HepG2 (cell line): ENCODE data around the gene PPP2R2B. TPM values are rescaled to one million over a fixed set of nuclear protein-coding genes. Genes with fewer than 3 reads are reported as not detected.

ENCODE experiments used
- ATAC-seq: fragments of 200-7000 bp; cut with Tn5 transposase; 3 replicates; pipeline ENCODE4 v1.9.1; 2020; ENCODE audit warnings: mild to moderate bottlenecking, moderate library complexity
- BruUV-seq: library from RNA; stranded (reverse); fragments of 400-500 nt; replicated peaks from 2 replicates; lab custom pipeline; 2021; lab: Mats Ljungman, UMichigan
- CTCF ChIA-PET: fragments of 300-600 bp; formaldehyde crosslinking; extraction: SDS; loops from one replicate; lab custom pipeline; 2021; ENCODE audit warnings: low total read pairs, inconsistent platforms, low intra/inter-chr PET ratio; lab: Yijun Ruan, JAX
- POLR2A ChIA-PET: fragments of 350-600 bp; sonication (Branson Sonifier 250); formaldehyde crosslinking; loops from one replicate; lab custom pipeline; 2020; ENCODE audit warnings: antibody characterized with exemption, inconsistent platforms; lab: Yijun Ruan, JAX
- DNase-seq: peaks from one replicate; pipeline ENCODE4 v3.0.0-alpha.2; 2015; ENCODE audit warnings: low spot score
- FAIRE-seq: peaks from 3 replicates; lab custom pipeline; 2011; peaks lifted over from hg19 to GRCh38; lab: Jason Lieb, UNC
- H2AFZ ChIP-seq: one replicate; pipeline ENCODE4 v1.6.1; 2011; ENCODE audit warnings: low read length, inconsistent platforms
- H3K27ac ChIP-seq: fragments of 300-600 bp; 3 replicates; pipeline ENCODE4 v1.8.0; 2011; ENCODE audit warnings: mixed run types, mild to moderate bottlenecking, mixed read lengths, low read length, inconsistent platforms; ENCODE audit not compliant: insufficient read depth; ENCODE audit errors: extremely low read length
- H3K27me3 ChIP-seq, 2 experiments: fragments of 200-600 bp in 1 of 2; 2 replicates in 1 of 2; 3 replicates in 1 of 2; pipeline versions ENCODE4 v1.6.0 to v1.8.0; 2011; ENCODE audit warnings: low read length in 2 of 2, mild to moderate bottlenecking in 2 of 2, moderate library complexity in 2 of 2, inconsistent platforms in 1 of 2; ENCODE audit not compliant: insufficient read depth in 2 of 2, control insufficient read depth in 1 of 2
- H3K36me3 ChIP-seq, 2 experiments: fragments of 200-600 bp in 1 of 2; replicated peaks in 1 of 2; 2 replicates in 1 of 2; 3 replicates in 1 of 2; pipeline versions ENCODE4 v1.5.1 to v1.8.0; 2011; ENCODE audit warnings: low read length in 2 of 2, inconsistent platforms in 1 of 2; ENCODE audit not compliant: insufficient read depth in 2 of 2, control insufficient read depth in 1 of 2
- H3K4me1 ChIP-seq: 2 replicates; pipeline ENCODE4 v1.5.1; 2012; ENCODE audit warnings: low read length, inconsistent platforms; ENCODE audit not compliant: insufficient read depth
- H3K4me2 ChIP-seq: 2 replicates; pipeline ENCODE4 v1.6.0; 2011; ENCODE audit warnings: low read depth, low read length, inconsistent platforms
- H3K4me3 ChIP-seq, 3 experiments: fragments of 200-600 bp in 1 of 3; sonication (generic), shearing (Covaris generic) in 1 of 3; replicated peaks in 1 of 3; 2 replicates each; pipeline ENCODE4 v1.5.1; 2011 to 2016; ENCODE audit warnings: low read length in 3 of 3, inconsistent platforms in 2 of 3, low read depth in 2 of 3, mild to moderate bottlenecking in 2 of 3, control low read depth in 1 of 3, mixed read lengths in 1 of 3; ENCODE audit not compliant: insufficient read depth in 1 of 3
- H3K79me2 ChIP-seq: one replicate; pipeline ENCODE4 v1.6.1; 2011; ENCODE audit warnings: low read length, inconsistent platforms; ENCODE audit not compliant: insufficient read depth
- H3K9ac ChIP-seq: 2 replicates; pipeline ENCODE4 v1.6.0; 2011; ENCODE audit warnings: mild to moderate bottlenecking, low read depth, low read length, inconsistent platforms; ENCODE audit not compliant: insufficient read depth
- H3K9me3 ChIP-seq: 2 replicates; pipeline ENCODE4 v1.5.1; 2012; ENCODE audit warnings: mild to moderate bottlenecking, low read length
- H4K20me1 ChIP-seq: 2 replicates; pipeline ENCODE4 v1.6.0; 2011; ENCODE audit warnings: inconsistent platforms, mild to moderate bottlenecking, low read length, moderate library complexity; ENCODE audit not compliant: insufficient read depth
- ARID3A ChIP-seq: IDR thresholded peaks from 2 replicates; pipeline ENCODE4 v1.6.1; 2012; ENCODE audit warnings: low read depth, low read length, improper control_type of control experiment
- ATF4 ChIP-seq, 2 experiments: fragments of 450-650 bp in 1 of 2; sonication (generic) in 1 of 2; formaldehyde crosslinking; IDR thresholded peaks; 2 replicates each; pipeline versions ENCODE4 v1.5.0 to v1.8.0; 2020 to 2022; ENCODE audit warnings: mild to moderate bottlenecking in 1 of 2, missing genetic modification reagents in 1 of 2
- ATF7 ChIP-seq, 2 experiments: fragments of 450-650 bp in 1 of 2; sonication (generic) in 1 of 2; formaldehyde crosslinking in 1 of 2; IDR thresholded peaks; 2 replicates each; pipeline versions ENCODE4 v1.4.0 to v1.6.1; 2016 to 2020; ENCODE audit warnings: antibody characterized with exemption in 1 of 2, mild to moderate bottlenecking in 1 of 2, missing genetic modification reagents in 1 of 2
- GATAD2A ChIP-seq: IDR thresholded peaks from 2 replicates; pipeline ENCODE4 v1.6.1; 2016
- HHEX ChIP-seq: IDR thresholded peaks from 2 replicates; pipeline ENCODE4 v1.6.1; 2016; ENCODE audit warnings: control low read depth
- JUND ChIP-seq: sonication (generic); formaldehyde crosslinking; IDR thresholded peaks from 2 replicates; pipeline ENCODE4 v1.8.0; 2022; ENCODE audit warnings: mild to moderate bottlenecking, missing genetic modification reagents
- KLF9 ChIP-seq: IDR thresholded peaks from 2 replicates; pipeline ENCODE4 v1.6.1; 2016; ENCODE audit warnings: low read depth
- KMT2B ChIP-seq: IDR thresholded peaks from 2 replicates; pipeline ENCODE4 v1.6.1; 2016; ENCODE audit warnings: missing genetic modification reagents, missing compliant biosample characterization
- NFIC ChIP-seq: IDR thresholded peaks from 2 replicates; pipeline ENCODE4 v1.6.1; 2012; ENCODE audit warnings: mild to moderate bottlenecking, low read length, inconsistent platforms
- RBAK ChIP-seq: sonication (generic); formaldehyde crosslinking; IDR thresholded peaks from 2 replicates; pipeline ENCODE4 v1.5.1; 2020; ENCODE audit warnings: mild to moderate bottlenecking, missing genetic modification reagents
- SRY ChIP-seq: sonication (generic); formaldehyde crosslinking; IDR thresholded peaks from 2 replicates; pipeline ENCODE4 v1.8.0; 2022; ENCODE audit warnings: mild to moderate bottlenecking, missing genetic modification reagents
- ZBTB42 ChIP-seq: sonication (generic); formaldehyde crosslinking; IDR thresholded peaks from 2 replicates; pipeline ENCODE4 v1.5.0; 2020; ENCODE audit warnings: mild to moderate bottlenecking, missing genetic modification reagents
- ZNF280D ChIP-seq: sonication (generic); formaldehyde crosslinking; IDR thresholded peaks from 2 replicates; pipeline ENCODE4 v1.5.1; 2020; ENCODE audit warnings: mild to moderate bottlenecking, missing genetic modification reagents
- ZNF543 ChIP-seq: sonication (generic); formaldehyde crosslinking; IDR thresholded peaks from 2 replicates; pipeline ENCODE4 v1.4.0; 2020; ENCODE audit warnings: mild to moderate bottlenecking, missing genetic modification reagents
- ZNF569 ChIP-seq: sonication (generic); formaldehyde crosslinking; IDR thresholded peaks from 2 replicates; pipeline ENCODE4 v1.5.0; 2020; ENCODE audit warnings: mild to moderate bottlenecking, missing genetic modification reagents, moderate library complexity, borderline replicate concordance
- ZNF790 ChIP-seq: sonication (generic); formaldehyde crosslinking; IDR thresholded peaks from 2 replicates; pipeline ENCODE4 v1.8.0; 2022; ENCODE audit warnings: missing genetic modification reagents, mild to moderate bottlenecking, borderline replicate concordance
- WGBS: methylation state at CpG from one replicate; pipeline ENCODE4 v1.1.6; 2017; ENCODE audit warnings: low lambda C conversion rate; 5-methylcytosine and 5-hydroxymethylcytosine counted together
- in situ Hi-C: cut with HindIII; loops from 2 replicates; pipeline ENCODE4 v1.10.0; 2017; ENCODE audit warnings: low pct_unique_long_range_greater_than_20kb; ENCODE audit not compliant: extremely low pct_ligation_motif_present
- intact Hi-C: fragments of 100-400 bp; cut with micrococcal nuclease; formaldehyde crosslinking; loops from one replicate; pipeline ENCODE4 v1.10.0; 2022; ENCODE audit not compliant: unreplicated experiment
- polyA plus RNA-seq, 8 experiments: library from polyadenylated mRNA; depleted of rRNA in 3 of 8; stranded (reverse) in 7 of 8; unstranded in 1 of 8; fragments of >200 nt; fragmentation: Illumina TruSeq in 4 of 8; extraction: Trizol in 4 of 8; gene quantifications; 2 replicates each; pipeline versions ENCODE4 v1.2.1 to v1.2.3, GENCODE V29; 2011 to 2016; ENCODE audit warnings: low read depth in 4 of 8, missing spikeins in 1 of 8, mixed read lengths in 1 of 8; ENCODE audit not compliant: insufficient read depth in 1 of 8
- total RNA-seq, 5 experiments: library from RNA; depleted of rRNA; stranded (reverse); fragments of >200 nt; fragmentation: Illumina TruSeq; extraction: Trizol; gene quantifications; 2 replicates each; pipeline ENCODE4 v1.2.3, GENCODE V29; 2016; ENCODE audit warnings: low read depth in 1 of 5

PPP2R2B gene
- total and polyA plus RNA-seq, 2 of the 13 experiments (the other 11 are each of a cell fraction or from before 2014, with no cell fraction given) = not detected

- H3K9me3 ChIP-seq = no peaks in the 10 kb centered on the region
- BruUV-seq = no TSS peak
- no peak overlapping the region for H3K9ac ChIP-seq
- no peaks in the 10 kb centered on the region for H3K27me3 ChIP-seq
- H3K79me2 ChIP-seq = no peaks in the 10 kb centered on the region
- ChIA-PET CTCF (no interaction called here), POLR2A (no interaction called here)
- no peak overlapping the region for H3K27ac ChIP-seq
- intact Hi-C loops (no loop called here), in situ Hi-C loops (no loop called here)
- no peak overlapping the region for H3K4me2 ChIP-seq
- no peaks in the 10 kb centered on the region for H3K4me1 ChIP-seq
- DNase-seq (no peak), FAIRE-seq (no peak), ATAC-seq (no peak)
- WGBS = 0% methylated on average over 1 of the region's 1 CpG
- no peak overlapping the region for H2AFZ ChIP-seq
- no peaks in the 10 kb centered on the region for H3K36me3 ChIP-seq
- TF ChIP-seq SRY (CRISPR knock-in tag) (no peak), KLF9 (CRISPR knock-in tag) (no peak), KMT2B (no peak), JUND (CRISPR knock-in tag) (no peak), HHEX (no peak), RBAK (CRISPR knock-in tag) (no peak)
- H4K20me1 ChIP-seq = no peaks in the 10 kb centered on the region
- H3K4me3 ChIP-seq = no peak overlapping the region
These were observed 158.4 kb downstream of the PPP2R2B start for GRCh38 chr5:146720107-146720506.

- H3K79me2 ChIP-seq = no peaks in the 10 kb centered on the region
- no peak overlapping the region for H3K27ac ChIP-seq
- POLR2A ChIA-PET = no interaction called here
- DNase-seq = no peak
- no peak overlapping the region for H3K4me3 ChIP-seq
- H2AFZ ChIP-seq = no peak overlapping the region
- intact Hi-C loops = no loop called here
- no peak overlapping the region for H3K4me2 ChIP-seq
- ATAC-seq = no peak
- H3K9me3 ChIP-seq = no peaks in the 10 kb centered on the region
- H4K20me1 ChIP-seq = no peaks in the 10 kb centered on the region
- no peak overlapping the region for H3K9ac ChIP-seq
- in situ Hi-C loops = no loop called here
- H3K27me3 ChIP-seq = no peaks in the 10 kb centered on the region
- no TSS peak for BruUV-seq
- no peak for FAIRE-seq
- no peaks in the 10 kb centered on the region for H3K36me3 ChIP-seq
- CTCF ChIA-PET = no interaction called here
- H3K4me1 ChIP-seq = no peaks in the 10 kb centered on the region
- TF ChIP-seq ZNF790 = no peak
- TF ChIP-seq GATAD2A (CRISPR knock-in tag) = no peak
- TF ChIP-seq ATF7 (IDR thresholded peaks at IDR 0.05) = no peak
- no peak for TF ChIP-seq ATF7 (CRISPR knock-in tag; IDR thresholded peaks at IDR 0.05)
- TF ChIP-seq ZNF280D (CRISPR knock-in tag) = no peak
- TF ChIP-seq ARID3A = no peak
- no peak for TF ChIP-seq ATF4 (CRISPR knock-in tag; IDR thresholded peaks at IDR 0.05)
- no peak for TF ChIP-seq ZBTB42 (CRISPR knock-in tag)
- no peak for TF ChIP-seq ZNF543 (CRISPR knock-in tag)
- TF ChIP-seq ZNF569 (CRISPR knock-in tag) = no peak
- no peak for TF ChIP-seq NFIC
These were observed 159.4 kb downstream of the PPP2R2B start for GRCh38 chr5:146719179-146719578.
